Amygdala (tissue), 56 donors: ENCODE results near the gene SMARCC2.
"Not testable (repeated sequence)": the region's sequence is repeated elsewhere in the genome, so short reads cannot be mapped to it uniquely, and the experiment has no call there.

Experiments
- DNase-seq, 56 donors: peaks; one replicate each; lab custom pipeline; 2025; lab: John Stamatoyannopoulos, UW

The SMARCC2 gene

GRCh38 chr12:56213878-56214277 is 24.6 kb upstream of the SMARCC2 start:
- DNase-seq: no peak

GRCh38 chr12:56212361-56212760 is 23.1 kb upstream of the SMARCC2 start:
- DNase-seq: no peak

- no peak for DNase-seq
Measured at GRCh38 chr12:56208006-56208405, 18.7 kb upstream of the SMARCC2 start.

- DNase-seq: peak in 18 of 56 donors; percentile 1 to 54 (median 11)
Measured at GRCh38 chr12:56206452-56207166, 17.3 kb upstream of the SMARCC2 start.

GRCh38 chr12:56205445-56205844 is 16.2 kb upstream of the SMARCC2 start:
- no peak for DNase-seq

GRCh38 chr12:56204275-56204674 is 15.0 kb upstream of the SMARCC2 start:
- DNase-seq: no peak

GRCh38 chr12:56202838-56203237 is 13.6 kb upstream of the SMARCC2 start:
- no peak for DNase-seq

- DNase-seq: no peak
Measured at GRCh38 chr12:56202366-56202765, 13.1 kb upstream of the SMARCC2 start.

GRCh38 chr12:56198836-56199235 is 9.6 kb upstream of the SMARCC2 start:
- no peak for DNase-seq

GRCh38 chr12:56197921-56198635 is 8.8 kb upstream of the SMARCC2 start:
- DNase-seq: no peak

GRCh38 chr12:56196818-56197550 is 7.7 kb upstream of the SMARCC2 start:
- not testable (repeated sequence) for DNase-seq

- DNase-seq: peak in 40 of 56 donors; percentile 1 to 80 (median 20)
Measured at GRCh38 chr12:56193025-56193578, 3.8 kb upstream of the SMARCC2 start.

- no peak for DNase-seq
Measured at GRCh38 chr12:56192582-56192981, 3.3 kb upstream of the SMARCC2 start.

- DNase-seq: peak in 2 of 56 donors; percentile 9 to 35
Measured at GRCh38 chr12:56190695-56191155, 1.4 kb upstream of the SMARCC2 start.

- peak in 55 of 56 donors; percentile 14 to 89 (median 64) for DNase-seq
Measured at GRCh38 chr12:56189918-56190694, 823 bp upstream of the SMARCC2 start.

GRCh38 chr12:56188778-56189098 is 545 bp downstream of the SMARCC2 start:
- peak in 6 of 56 donors; percentile 4 to 57 (median 32) for DNase-seq

- peak in 2 of 56 donors; percentile 8 to 30 for DNase-seq
Measured at GRCh38 chr12:56188131-56188777, 1.0 kb downstream of the SMARCC2 start.

- no peak for DNase-seq
Measured at GRCh38 chr12:56186957-56187356, 2.3 kb downstream of the SMARCC2 start.

GRCh38 chr12:56178347-56178746 is 10.9 kb downstream of the SMARCC2 start:
- no peak for DNase-seq

- DNase-seq: no peak
Measured at GRCh38 chr12:56172839-56173238, 16.4 kb downstream of the SMARCC2 start.
